ENCODE measurements around the gene RETREG3.

GRCh38 chr17:42538482-42538881, 70.7 kb downstream of the RETREG3 start:
- TF ChIP-seq CTCF (IDR thresholded peaks at IDR 0.05; ENCODE audit: insufficient read depth, low read length, poor library complexity, severe bottlenecking) (no peak), EZH2phosphoT487 (conservative IDR thresholded peaks at IDR 0.05; ENCODE audit: low read length) (no peak)

Measured in SU-DHL-6 (cell line).